ENCODE measurements around the gene WNT2. TPM values are rescaled to one million over a fixed set of nuclear protein-coding genes. Genes with fewer than 3 reads are reported as not detected.
"Not testable (repeated sequence)": the region's sequence is repeated elsewhere in the genome, so short reads cannot be mapped to it uniquely, and the experiment has no call there.

WNT2 gene
- total RNA-seq, 1 donor, result 9.9 TPM

GRCh38 chr7:117312593-117313580, 10.0 kb downstream of the WNT2 start:
- peak; percentile 49 for DNase-seq (ENCODE audit: low read depth)
- no peak overlapping the region for H3K4me3 ChIP-seq (ENCODE audit: low read depth, low read length)
- TF ChIP-seq CTCF (IDR thresholded peaks at IDR 0.05; ENCODE audit: insufficient read depth, low read length), result peak; percentile 42

- no peak for DNase-seq (ENCODE audit: low read depth)
- no peak for TF ChIP-seq CTCF (IDR thresholded peaks at IDR 0.05; ENCODE audit: insufficient read depth, low read length)
- H3K4me3 ChIP-seq (ENCODE audit: low read depth, low read length), result no peak overlapping the region
Observed at GRCh38 chr7:117308891-117309290, 14.0 kb downstream of the WNT2 start.

- H3K4me3 ChIP-seq (ENCODE audit: low read depth, low read length), result no peak overlapping the region
- no peak for DNase-seq (ENCODE audit: low read depth)
- no peak for TF ChIP-seq CTCF (IDR thresholded peaks at IDR 0.05; ENCODE audit: insufficient read depth, low read length)
Observed at GRCh38 chr7:117302396-117302795, 20.5 kb downstream of the WNT2 start.

GRCh38 chr7:117300506-117300905, 22.4 kb downstream of the WNT2 start:
- DNase-seq (ENCODE audit: low read depth); H3K4me3 ChIP-seq (ENCODE audit: low read depth, low read length): not testable (repeated sequence)

GRCh38 chr7:117297606-117298005, 25.3 kb downstream of the WNT2 start:
- TF ChIP-seq CTCF (IDR thresholded peaks at IDR 0.05; ENCODE audit: insufficient read depth, low read length), result no peak
- H3K4me3 ChIP-seq (ENCODE audit: low read depth, low read length), result no peak overlapping the region
- DNase-seq (ENCODE audit: low read depth), result no peak

- no peak overlapping the region for H3K4me3 ChIP-seq (ENCODE audit: low read depth, low read length)
- DNase-seq (ENCODE audit: low read depth), result no peak
- no peak for TF ChIP-seq CTCF (IDR thresholded peaks at IDR 0.05; ENCODE audit: insufficient read depth, low read length)
Observed at GRCh38 chr7:117296066-117296465, 26.8 kb downstream of the WNT2 start.

GRCh38 chr7:117285826-117286225, 37.0 kb downstream of the WNT2 start:
- H3K4me3 ChIP-seq (ENCODE audit: low read depth, low read length), result no peak overlapping the region
- TF ChIP-seq CTCF (IDR thresholded peaks at IDR 0.05; ENCODE audit: insufficient read depth, low read length), result no peak
- DNase-seq (ENCODE audit: low read depth), result peak; percentile 43
